ACHN (cell line): Measurements from ENCODE around the gene SELENOV.

Experiments used
- DNase-seq: peaks from one replicate; pipeline ENCODE4 v3.0.0-alpha.2; 2015
- in situ Hi-C: cut with HindIII; loops from 2 replicates; pipeline ENCODE4 v1.10.0; 2017; ENCODE audit warnings: low sequenced_read_pairs, low pct_ligation_motif_present, low pct_unique_long_range_greater_than_20kb

The SELENOV gene

DNA sequence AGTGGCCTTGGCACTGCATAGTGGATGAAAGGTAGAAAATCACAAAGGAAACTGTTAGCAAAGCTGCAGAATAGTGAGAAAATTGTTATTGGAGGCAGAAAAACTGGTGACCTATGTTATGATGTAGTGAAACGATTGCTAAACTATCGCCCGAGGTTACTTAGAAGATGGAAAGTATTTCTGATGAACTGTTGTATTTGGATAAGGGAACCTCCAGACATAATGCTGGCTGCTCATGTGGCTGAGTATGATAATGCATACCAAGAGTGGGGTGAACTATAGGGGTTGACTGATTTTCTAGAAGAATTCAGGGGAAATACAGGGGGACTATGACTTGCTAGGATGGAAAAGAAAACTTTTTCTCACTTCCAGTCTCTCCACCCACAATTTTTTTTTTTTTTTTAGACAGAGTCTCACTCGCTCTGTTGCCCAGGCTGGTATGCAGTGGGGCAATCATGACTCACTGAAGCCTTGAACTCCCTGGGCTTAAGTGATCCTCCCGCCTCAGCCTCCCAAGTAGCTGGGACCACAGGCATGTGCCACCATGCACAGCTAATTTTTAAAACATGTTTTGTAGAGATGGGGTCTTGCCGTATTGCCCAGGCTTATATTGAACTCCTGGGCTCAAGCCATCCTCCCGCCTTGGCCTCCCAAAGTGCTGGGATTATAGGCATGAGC lies 29.4 kb downstream of the SELENOV start:
- in situ Hi-C loops: no loop called here
- peak; percentile 58 for DNase-seq

DNA sequence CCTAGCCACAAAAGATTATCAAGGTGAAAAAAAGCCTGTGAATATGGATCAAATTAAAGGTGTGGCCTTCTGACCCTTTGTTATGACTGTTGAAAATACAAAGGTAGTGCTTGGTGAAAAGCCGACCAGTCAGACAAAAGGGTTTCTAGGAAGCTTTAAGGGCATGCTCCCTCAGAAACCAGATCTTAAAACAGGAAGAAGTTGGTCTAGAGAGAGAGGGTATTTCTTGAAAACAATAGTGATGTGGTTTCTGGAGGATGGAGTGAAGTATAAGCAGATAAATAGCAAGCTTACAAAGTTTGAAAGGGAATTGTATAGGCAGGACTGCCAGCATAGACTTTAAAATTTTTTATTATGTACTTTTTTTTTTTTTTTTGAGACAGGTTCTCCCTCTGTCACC lies 30.0 kb downstream of the SELENOV start:
- no peak for DNase-seq
- in situ Hi-C loops: no loop called here

DNA sequence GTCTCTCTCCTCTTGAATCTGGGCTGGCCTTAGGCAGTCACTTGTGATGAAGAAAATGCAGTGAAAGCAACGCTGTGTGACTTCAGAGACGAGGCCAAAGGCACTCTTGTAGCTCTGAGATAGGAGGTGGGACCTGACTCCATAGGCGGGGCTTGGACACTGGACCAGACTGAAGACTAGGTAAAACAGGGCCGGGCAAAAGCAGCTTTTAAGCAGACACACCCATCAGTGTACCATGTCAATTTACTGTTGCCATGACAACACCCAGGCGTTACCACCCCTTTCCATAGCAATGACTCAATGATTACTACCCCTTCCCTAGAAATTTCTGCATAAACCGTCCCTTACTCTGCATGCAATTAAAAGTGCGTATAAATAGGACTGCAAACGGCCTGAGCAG lies 31.7 kb downstream of the SELENOV start:
- no peak for DNase-seq
- in situ Hi-C loops: no loop called here

DNA sequence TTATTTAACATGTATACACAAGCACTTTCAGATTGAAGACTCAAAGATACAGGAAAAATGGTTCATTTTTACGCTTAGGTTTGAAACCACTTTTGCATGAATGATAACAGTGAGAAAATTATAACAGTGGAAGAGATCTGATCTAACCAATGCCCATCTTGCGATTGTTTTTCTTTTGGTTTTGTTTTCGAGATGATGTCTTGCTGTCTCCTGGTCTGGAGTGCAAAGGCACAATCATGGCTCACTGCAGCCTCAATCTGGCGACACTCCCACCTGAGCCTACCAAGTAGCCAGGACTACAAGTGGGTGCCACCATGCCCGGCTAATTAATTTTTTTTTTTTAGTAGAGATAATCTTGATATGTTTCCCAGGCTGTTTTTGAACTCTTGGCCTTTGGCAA lies 35.3 kb downstream of the SELENOV start:
- DNase-seq: no peak
- in situ Hi-C loops: no loop called here

DNA sequence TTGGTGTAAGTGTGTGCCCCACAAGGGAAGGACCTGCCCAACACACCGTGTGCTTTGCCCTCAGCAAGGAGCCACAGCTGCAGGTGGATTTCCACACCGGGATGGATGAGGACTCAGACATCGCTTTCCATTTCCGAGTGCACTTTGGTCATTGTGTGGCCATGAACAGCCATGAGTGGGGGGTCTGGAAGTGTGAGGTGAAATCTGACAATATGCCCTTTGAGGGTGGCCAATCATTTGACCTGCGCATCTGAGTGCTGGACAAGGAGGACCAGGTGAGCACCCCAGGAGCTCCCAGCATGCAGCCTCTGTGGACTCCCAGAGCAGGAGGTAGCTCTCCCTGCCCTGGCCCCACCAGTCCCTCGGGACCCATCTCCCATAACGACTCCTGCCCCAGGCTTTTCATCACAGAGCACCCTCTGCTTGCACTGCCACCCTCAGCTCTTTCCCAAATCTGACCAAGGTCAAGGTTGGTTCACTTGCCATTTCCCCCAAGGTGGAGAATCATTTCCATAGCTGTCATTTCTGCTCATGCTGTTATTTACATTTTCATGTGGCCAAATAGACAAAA lies 38.2 kb downstream of the SELENOV start:
- no peak for DNase-seq
- in situ Hi-C loops: no loop called here

DNA sequence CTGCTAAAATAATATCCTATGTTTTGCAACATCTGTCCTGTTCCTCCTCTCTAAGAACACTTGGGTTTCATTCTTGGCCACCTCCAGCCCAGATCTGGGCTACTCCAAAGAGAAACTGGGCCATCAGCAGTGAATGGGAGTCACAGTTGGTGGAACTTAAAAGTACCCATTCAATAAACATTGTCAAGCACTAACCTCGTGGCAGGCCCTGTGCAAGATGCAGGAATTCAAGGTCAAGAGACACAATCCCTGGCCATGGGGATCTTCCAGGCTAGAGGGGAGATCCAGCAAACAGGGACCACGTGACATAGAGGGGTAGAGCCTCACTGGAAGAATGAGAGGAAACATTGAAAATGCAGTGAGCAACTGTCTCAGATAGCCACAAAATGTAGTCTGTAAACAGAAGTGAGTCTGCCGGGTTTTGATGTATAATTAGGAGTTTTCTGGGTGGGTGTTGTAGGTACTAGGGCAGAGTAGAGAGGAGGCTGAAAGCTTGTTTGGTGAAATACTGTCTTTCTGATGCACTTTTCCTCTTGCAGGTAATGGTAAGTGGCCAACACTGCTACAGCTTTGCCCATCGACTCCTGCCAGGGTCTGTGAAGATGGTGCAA lies 39.9 kb downstream of the SELENOV start:
- in situ Hi-C loops: no loop called here
- no peak for DNase-seq

DNA sequence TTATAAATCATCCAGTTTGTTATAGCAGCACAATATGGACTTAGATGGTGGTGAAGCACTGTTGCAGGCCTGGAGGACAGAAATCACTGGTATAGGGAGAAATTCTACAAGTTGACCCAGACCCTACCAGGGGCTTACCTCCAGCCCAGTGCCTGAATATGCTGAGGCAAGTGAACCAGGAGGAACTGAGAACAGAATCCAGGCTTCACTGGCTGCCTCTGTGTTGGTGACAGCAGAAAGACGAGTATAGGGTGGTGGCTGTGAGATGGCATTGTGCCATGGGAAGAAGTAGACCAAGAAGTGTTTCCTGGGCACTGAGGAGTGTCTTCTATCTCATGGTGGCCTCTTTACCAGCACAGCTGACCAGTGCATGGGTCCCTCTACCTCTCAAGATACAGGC lies 40.9 kb downstream of the SELENOV start:
- in situ Hi-C loops: no loop called here
- no peak for DNase-seq

DNA sequence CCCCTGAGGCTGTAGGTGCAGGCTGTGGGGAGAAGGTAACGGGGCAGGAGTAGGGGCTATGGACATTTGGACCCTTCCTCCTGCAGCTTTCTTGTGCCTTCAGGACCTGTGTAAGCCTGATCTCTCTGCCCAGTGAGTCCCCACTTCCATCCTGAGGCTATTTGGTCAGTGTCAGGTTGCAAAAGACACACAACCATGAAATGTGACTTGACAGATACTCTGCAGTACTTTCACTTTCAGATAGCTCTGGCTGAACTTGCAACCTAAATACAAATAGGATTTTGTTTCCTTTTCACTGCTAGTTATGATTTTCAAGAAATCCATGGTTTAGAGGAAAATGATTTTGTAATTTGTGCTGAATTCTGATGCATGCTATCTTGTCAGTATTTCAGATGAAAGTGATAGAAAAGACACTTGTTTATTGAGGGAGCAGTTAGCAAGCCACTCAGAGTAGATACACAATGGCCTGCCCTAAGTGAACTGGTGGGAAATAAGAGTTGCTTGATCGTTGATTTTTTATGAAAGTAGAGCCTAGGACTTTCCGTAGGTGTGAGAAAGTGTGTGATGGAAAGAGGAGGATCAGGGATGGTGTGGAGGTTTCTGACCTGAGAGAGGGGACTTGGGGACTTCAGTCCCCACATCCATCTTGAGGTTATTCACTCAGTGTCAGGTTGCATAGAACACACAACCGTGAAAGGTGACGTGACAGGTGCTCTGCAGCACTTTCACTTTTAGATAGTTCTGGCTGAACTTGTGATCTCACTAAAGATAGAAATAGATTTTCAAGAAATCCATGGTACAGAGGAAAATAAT lies 43.1 kb downstream of the SELENOV start:
- DNase-seq: no peak
- in situ Hi-C loops: no loop called here

DNA sequence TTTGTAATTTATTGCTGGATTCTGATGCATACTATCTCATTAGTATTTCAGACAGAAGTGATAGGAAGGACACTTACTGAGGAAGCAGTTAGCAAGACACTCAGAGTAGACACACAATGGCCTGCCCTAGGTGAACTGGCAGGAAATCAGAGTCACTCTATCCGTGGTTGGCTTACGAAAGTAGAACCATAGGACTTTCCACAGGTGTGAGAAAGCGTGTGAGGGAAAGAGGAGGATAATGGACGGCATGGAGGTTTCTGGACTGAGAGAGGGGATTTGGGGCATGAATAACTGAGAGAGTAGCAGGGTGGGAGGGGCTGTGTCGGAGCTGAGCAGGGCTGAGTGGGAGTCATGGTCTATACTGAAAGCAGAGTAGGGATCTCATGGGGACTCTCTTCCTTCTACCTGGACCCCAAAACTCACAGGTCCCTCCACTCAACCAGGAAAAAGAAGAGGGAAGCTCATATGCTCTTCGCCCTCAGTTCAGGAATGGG lies 43.7 kb downstream of the SELENOV start:
- in situ Hi-C loops: no loop called here
- no peak for DNase-seq

DNA sequence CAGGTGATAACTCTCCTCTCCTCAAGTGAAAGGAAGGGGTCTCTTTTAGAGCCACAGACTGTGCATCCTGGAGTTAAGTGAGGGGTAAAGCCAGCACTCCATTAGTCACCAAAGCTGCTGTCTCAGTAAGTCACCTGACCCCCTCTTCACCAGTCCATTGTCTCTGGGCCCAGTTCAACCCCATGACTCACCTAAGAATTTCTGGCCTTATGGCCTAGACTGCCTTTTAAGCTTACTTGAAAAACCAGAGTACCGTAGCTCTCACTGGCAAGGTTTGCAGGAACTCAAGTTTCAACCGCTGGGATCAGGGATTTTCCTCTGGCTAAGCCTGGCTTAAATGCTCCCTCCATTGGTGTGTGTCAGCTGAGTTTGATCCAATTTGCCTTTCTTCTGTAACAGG lies 48.5 kb downstream of the SELENOV start:
- DNase-seq: peak; percentile 72
- in situ Hi-C loops: no loop called here

DNA sequence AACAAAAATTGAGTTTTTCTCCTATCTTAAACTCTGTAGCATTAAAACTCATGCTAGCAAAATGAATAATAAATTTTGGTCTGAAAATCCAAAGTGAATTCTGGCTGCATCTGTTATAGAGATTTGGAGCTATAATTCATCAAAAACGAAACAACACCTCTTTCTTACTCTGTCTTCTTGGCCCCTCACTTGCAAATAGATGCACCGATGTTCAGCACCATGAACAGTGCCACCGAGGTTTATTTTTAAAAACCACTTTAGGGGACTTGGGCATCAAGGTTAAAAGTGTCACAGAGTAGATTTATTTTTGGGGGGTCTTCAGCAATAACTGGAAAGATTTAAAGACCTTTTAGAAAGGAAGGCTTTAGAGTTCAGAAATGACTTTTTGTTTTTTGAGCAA lies 51.1 kb downstream of the SELENOV start:
- in situ Hi-C loops: no loop called here
- DNase-seq: no peak

DNA sequence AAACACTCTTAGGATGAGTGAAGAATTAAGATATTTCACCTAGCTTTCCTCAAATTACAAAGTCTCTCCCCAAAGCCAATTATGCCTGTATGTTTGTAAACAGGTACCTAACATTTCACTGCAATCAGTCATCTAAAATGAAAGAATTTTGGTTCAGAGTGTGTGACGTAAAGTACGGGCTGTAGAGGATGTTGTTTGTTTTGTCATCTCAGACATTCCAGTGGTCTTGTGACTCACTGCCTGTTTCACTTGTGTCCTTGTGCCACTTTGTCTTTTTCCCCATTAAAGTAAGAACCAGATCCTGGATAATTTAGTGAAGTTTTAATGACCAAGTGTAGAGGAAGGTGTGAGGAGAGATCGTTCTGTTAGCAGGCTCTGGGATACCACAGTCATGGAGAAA lies 53.7 kb downstream of the SELENOV start:
- peak; percentile 3 for DNase-seq
- in situ Hi-C loops: no loop called here
